Measurements from ENCODE around the gene LRRK1. TPM values are rescaled to one million over a fixed set of nuclear protein-coding genes. Genes with fewer than 3 reads are reported as not detected.

Gene LRRK1
- total RNA-seq, 2 donors from 2014 or later = 18.6 to 20.3 TPM

GRCh38 chr15:101044625-101045235, 125.6 kb downstream of the LRRK1 start:
- Histone ChIP-seq H3K4me1 (replicated peaks) (no peaks in the 10 kb centered on the region), H3K27me3 (replicated peaks; ENCODE audit: insufficient read depth) (no peaks in the 10 kb centered on the region), H3K9me3 (no peaks in the 10 kb centered on the region), H3K4me3 (no peak overlapping the region), H3K27ac (peak overlapping the region in 1 of 2 donors; percentile 50), H3K36me3 (peaks cover 0 to 4% of the 10 kb centered on the region in 2 donors)
- intact Hi-C loops (cut with DNase I) = no loop called here
- WGBS = 65% methylated on average over 11 of the region's 11 CpGs
- no peak for TF ChIP-seq POLR2A (IDR thresholded peaks at IDR 0.05)
- TF ChIP-seq CTCF (IDR thresholded peaks at IDR 0.05) = no peak
- no peak for TF ChIP-seq POLR2AphosphoS5 (IDR thresholded peaks at IDR 0.05)
- DNase-seq (ENCODE audit: low spot score) = no peak

GRCh38 chr15:101045236-101045646, 126.1 kb downstream of the LRRK1 start:
- 25% methylated on average over 14 of the region's 14 CpGs for WGBS
- DNase-seq (ENCODE audit: low spot score) = no peak
- peak overlapping the region in 1 of 2 donors; percentile 50 for H3K27ac ChIP-seq
- no peak for TF ChIP-seq POLR2A (IDR thresholded peaks at IDR 0.05)
- peak; percentile 39 for TF ChIP-seq POLR2AphosphoS5 (IDR thresholded peaks at IDR 0.05)
- TF ChIP-seq CTCF (IDR thresholded peaks at IDR 0.05) = no peak
- intact Hi-C loops (cut with DNase I) = no loop called here
- H3K4me1 ChIP-seq (replicated peaks) = no peaks in the 10 kb centered on the region
- peaks cover 0 to 6% of the 10 kb centered on the region in 2 donors for H3K36me3 ChIP-seq
- H3K9me3 ChIP-seq = no peaks in the 10 kb centered on the region
- H3K4me3 ChIP-seq = no peak overlapping the region
- H3K27me3 ChIP-seq (replicated peaks; ENCODE audit: insufficient read depth) = no peaks in the 10 kb centered on the region

- no peak for DNase-seq (ENCODE audit: low spot score)
- Histone ChIP-seq H3K4me3 (no peak overlapping the region), H3K27ac (peak overlapping the region; percentile 44 to 56), H3K9me3 (no peaks in the 10 kb centered on the region), H3K27me3 (replicated peaks; ENCODE audit: insufficient read depth) (no peaks in the 10 kb centered on the region), H3K4me1 (replicated peaks) (no peaks in the 10 kb centered on the region), H3K36me3 (peaks cover 0 to 6% of the 10 kb centered on the region in 2 donors)
- intact Hi-C loops (cut with DNase I) = no loop called here
- WGBS = 84% methylated on average over 19 of the region's 19 CpGs
- TF ChIP-seq POLR2AphosphoS5 (IDR thresholded peaks at IDR 0.05) (no peak), CTCF (IDR thresholded peaks at IDR 0.05) (no peak), POLR2A (IDR thresholded peaks at IDR 0.05) (no peak)
These were observed 126.9 kb downstream of the LRRK1 start for GRCh38 chr15:101045835-101046691.

- TF ChIP-seq POLR2A (IDR thresholded peaks at IDR 0.05) (no peak), CTCF (IDR thresholded peaks at IDR 0.05) (no peak), POLR2AphosphoS5 (IDR thresholded peaks at IDR 0.05) (no peak)
- Histone ChIP-seq H3K27ac (peak overlapping the region in 1 of 2 donors; percentile 56), H3K9me3 (no peaks in the 10 kb centered on the region), H3K27me3 (replicated peaks; ENCODE audit: insufficient read depth) (no peaks in the 10 kb centered on the region), H3K36me3 (peaks cover 0 to 6% of the 10 kb centered on the region in 2 donors), H3K4me3 (no peak overlapping the region), H3K4me1 (replicated peaks) (no peaks in the 10 kb centered on the region)
- intact Hi-C loops (cut with DNase I) = no loop called here
- no peak for DNase-seq (ENCODE audit: low spot score)
- WGBS = 78% methylated on average over 7 of the region's 7 CpGs
These were observed 127.7 kb downstream of the LRRK1 start for GRCh38 chr15:101046826-101047225.

Data from prostate gland (tissue), 2 donors.